Measurements from ENCODE around the gene POC1B.

Gene POC1B

GRCh38 chr12:89525824-89526770 lies at the start of gene POC1B:
POC1B (minus strand) TSS chr12:89526047; CDS start chr12:89525895, 152 bp downstream.
- no peaks in the 10 kb centered on the region for H3K36me3 ChIP-seq
- H3K9me3 ChIP-seq = no peaks in the 10 kb centered on the region
- H3K4me1 ChIP-seq (ENCODE audit: control insufficient read depth in 1 of 2, insufficient read depth in 1 of 2, low read depth in 1 of 2, low read length in 1 of 2) = peaks cover 44 to 46% of the 10 kb centered on the region in 2 experiments
- TF ChIP-seq CTCF (IDR thresholded peaks at IDR 0.05) = no peak
- H3K27ac ChIP-seq = peak within 1 kb of the TSS; percentile 86
- peak within 1 kb of the TSS; percentile 87 to 97 for H3K4me3 ChIP-seq (ENCODE audit: low read depth in 1 of 2, low read length in 1 of 2)
- H3K27me3 ChIP-seq = no peaks in the 10 kb centered on the region

- H3K36me3 ChIP-seq = no peaks in the 10 kb centered on the region
- no peaks in the 10 kb centered on the region for H3K4me1 ChIP-seq (ENCODE audit: control insufficient read depth in 1 of 2, insufficient read depth in 1 of 2, low read depth in 1 of 2, low read length in 1 of 2)
- no peak overlapping the region for H3K4me3 ChIP-seq (ENCODE audit: low read depth in 1 of 2, low read length in 1 of 2)
- no peaks in the 10 kb centered on the region for H3K9me3 ChIP-seq
- no peak overlapping the region for H3K27ac ChIP-seq
- H3K27me3 ChIP-seq = no peaks in the 10 kb centered on the region
- TF ChIP-seq CTCF (IDR thresholded peaks at IDR 0.05) = no peak
Measured at GRCh38 chr12:89575374-89575773, 49.5 kb upstream of the POC1B start.

- Histone ChIP-seq H3K4me3 (ENCODE audit: low read depth in 1 of 2, low read length in 1 of 2) (no peak overlapping the region), H3K36me3 (no peaks in the 10 kb centered on the region), H3K27me3 (no peaks in the 10 kb centered on the region), H3K9me3 (no peaks in the 10 kb centered on the region), H3K4me1 (ENCODE audit: control insufficient read depth in 1 of 2, insufficient read depth in 1 of 2, low read depth in 1 of 2, low read length in 1 of 2) (no peaks in the 10 kb centered on the region), H3K27ac (no peak overlapping the region)
- no peak for TF ChIP-seq CTCF (IDR thresholded peaks at IDR 0.05)
Measured at GRCh38 chr12:89574736-89575208, 48.9 kb upstream of the POC1B start.

- Histone ChIP-seq H3K4me1 (ENCODE audit: control insufficient read depth in 1 of 2, insufficient read depth in 1 of 2, low read depth in 1 of 2, low read length in 1 of 2) (no peaks in the 10 kb centered on the region), H3K27ac (no peak overlapping the region), H3K9me3 (no peaks in the 10 kb centered on the region), H3K27me3 (no peaks in the 10 kb centered on the region), H3K4me3 (ENCODE audit: low read depth in 1 of 2, low read length in 1 of 2) (no peak overlapping the region), H3K36me3 (no peaks in the 10 kb centered on the region)
- TF ChIP-seq CTCF (IDR thresholded peaks at IDR 0.05) = no peak
Measured at GRCh38 chr12:89573051-89573810, 47.4 kb upstream of the POC1B start.

GRCh38 chr12:89571491-89572195 lies 45.8 kb upstream of the POC1B start:
- Histone ChIP-seq H3K9me3 (no peaks in the 10 kb centered on the region), H3K27ac (no peak overlapping the region), H3K4me3 (ENCODE audit: low read depth in 1 of 2, low read length in 1 of 2) (no peak overlapping the region), H3K4me1 (ENCODE audit: control insufficient read depth in 1 of 2, insufficient read depth in 1 of 2, low read depth in 1 of 2, low read length in 1 of 2) (no peaks in the 10 kb centered on the region), H3K27me3 (no peaks in the 10 kb centered on the region), H3K36me3 (no peaks in the 10 kb centered on the region)
- TF ChIP-seq CTCF (IDR thresholded peaks at IDR 0.05) = no peak
